Ishikawa (cell line): ENCODE data around the gene URI1.

Experiments
- CEBPB ChIP-seq: IDR thresholded peaks from 2 replicates; pipeline ENCODE4 v1.6.1; 2012
- CREB1 ChIP-seq: IDR thresholded peaks from 2 replicates; pipeline ENCODE4 v1.6.1; 2012; ENCODE audit warnings: low read depth
- EGR1 ChIP-seq: IDR thresholded peaks from 2 replicates; pipeline ENCODE4 v1.6.1; 2012
- EP300 ChIP-seq: IDR thresholded peaks from 2 replicates; pipeline ENCODE4 v1.6.1; 2012; ENCODE audit warnings: borderline replicate concordance
- FOXM1 ChIP-seq: IDR thresholded peaks from 2 replicates; pipeline ENCODE4 v1.6.1; 2012; ENCODE audit warnings: low read depth, borderline replicate concordance
- RAD21 ChIP-seq: IDR thresholded peaks from 2 replicates; pipeline ENCODE4 v1.6.1; 2012; ENCODE audit warnings: low read depth
- TAF1 ChIP-seq: IDR thresholded peaks from 2 replicates; pipeline ENCODE4 v1.6.1; 2012; ENCODE audit warnings: low read depth, mild to moderate bottlenecking
- TCF12 ChIP-seq: IDR thresholded peaks from 2 replicates; pipeline ENCODE4 v1.6.1; 2012; ENCODE audit warnings: low read depth
- TEAD4 ChIP-seq: IDR thresholded peaks from 2 replicates; pipeline ENCODE4 v1.6.1; 2012
- YY1 ChIP-seq: IDR thresholded peaks from 2 replicates; pipeline ENCODE4 v1.6.1; 2012; ENCODE audit warnings: low read depth
- ZBTB7A ChIP-seq: IDR thresholded peaks from 2 replicates; pipeline ENCODE4 v1.6.1; 2012; ENCODE audit warnings: low read depth
- TF ChIP-seq, protein P1 (sequence below): IDR thresholded peaks from 2 replicates; pipeline ENCODE4 v1.6.1; 2012; ENCODE audit warnings: low read depth, mild to moderate bottlenecking
- TF ChIP-seq, protein P2 (sequence below): IDR thresholded peaks from 2 replicates; pipeline ENCODE4 v1.6.1; 2012
- TF ChIP-seq, protein P3 (sequence below): IDR thresholded peaks from 2 replicates; pipeline ENCODE4 v1.6.1; 2012

DNA sequence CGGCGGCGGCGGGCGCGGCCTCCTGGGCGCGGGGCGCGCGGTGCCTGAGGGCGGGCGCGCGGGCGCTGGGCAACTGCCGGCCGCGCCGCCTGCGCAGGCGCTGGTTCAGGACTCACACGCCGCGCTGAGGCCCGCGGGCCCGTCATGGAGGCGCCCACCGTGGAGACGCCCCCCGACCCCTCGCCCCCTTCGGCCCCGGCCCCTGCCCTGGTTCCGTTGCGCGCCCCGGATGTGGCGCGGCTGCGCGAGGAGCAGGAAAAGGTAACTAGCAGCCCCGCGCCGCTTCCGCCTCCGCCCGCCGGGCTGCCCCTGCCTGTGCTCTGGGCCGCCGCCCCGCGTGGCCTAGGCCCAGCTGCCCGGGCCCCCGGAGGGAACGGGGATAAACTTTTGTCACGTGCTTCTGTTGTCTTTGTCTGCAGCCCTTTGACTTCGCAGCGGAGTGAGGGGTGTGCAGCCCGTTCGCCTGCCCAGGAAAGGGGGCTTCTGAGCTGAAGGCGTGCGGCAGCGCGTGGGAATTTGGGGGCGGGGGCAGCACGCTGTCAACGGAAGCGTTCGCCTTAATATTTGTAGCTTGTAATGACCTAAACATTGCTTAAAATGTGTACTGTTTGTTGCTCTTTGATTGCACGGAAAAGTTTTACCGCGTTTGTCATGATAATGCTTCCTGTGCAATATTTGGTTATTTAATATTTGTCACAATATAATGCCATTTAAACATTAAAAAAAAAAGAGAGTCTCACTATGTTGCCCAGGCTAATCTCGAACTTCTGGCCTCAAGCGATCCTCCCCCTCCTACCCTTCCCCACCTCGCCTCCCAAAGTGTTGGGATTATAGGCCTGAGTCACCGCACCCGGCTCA lies 594 bp downstream of the URI1 start:
- TF ChIP-seq, protein P1, sequence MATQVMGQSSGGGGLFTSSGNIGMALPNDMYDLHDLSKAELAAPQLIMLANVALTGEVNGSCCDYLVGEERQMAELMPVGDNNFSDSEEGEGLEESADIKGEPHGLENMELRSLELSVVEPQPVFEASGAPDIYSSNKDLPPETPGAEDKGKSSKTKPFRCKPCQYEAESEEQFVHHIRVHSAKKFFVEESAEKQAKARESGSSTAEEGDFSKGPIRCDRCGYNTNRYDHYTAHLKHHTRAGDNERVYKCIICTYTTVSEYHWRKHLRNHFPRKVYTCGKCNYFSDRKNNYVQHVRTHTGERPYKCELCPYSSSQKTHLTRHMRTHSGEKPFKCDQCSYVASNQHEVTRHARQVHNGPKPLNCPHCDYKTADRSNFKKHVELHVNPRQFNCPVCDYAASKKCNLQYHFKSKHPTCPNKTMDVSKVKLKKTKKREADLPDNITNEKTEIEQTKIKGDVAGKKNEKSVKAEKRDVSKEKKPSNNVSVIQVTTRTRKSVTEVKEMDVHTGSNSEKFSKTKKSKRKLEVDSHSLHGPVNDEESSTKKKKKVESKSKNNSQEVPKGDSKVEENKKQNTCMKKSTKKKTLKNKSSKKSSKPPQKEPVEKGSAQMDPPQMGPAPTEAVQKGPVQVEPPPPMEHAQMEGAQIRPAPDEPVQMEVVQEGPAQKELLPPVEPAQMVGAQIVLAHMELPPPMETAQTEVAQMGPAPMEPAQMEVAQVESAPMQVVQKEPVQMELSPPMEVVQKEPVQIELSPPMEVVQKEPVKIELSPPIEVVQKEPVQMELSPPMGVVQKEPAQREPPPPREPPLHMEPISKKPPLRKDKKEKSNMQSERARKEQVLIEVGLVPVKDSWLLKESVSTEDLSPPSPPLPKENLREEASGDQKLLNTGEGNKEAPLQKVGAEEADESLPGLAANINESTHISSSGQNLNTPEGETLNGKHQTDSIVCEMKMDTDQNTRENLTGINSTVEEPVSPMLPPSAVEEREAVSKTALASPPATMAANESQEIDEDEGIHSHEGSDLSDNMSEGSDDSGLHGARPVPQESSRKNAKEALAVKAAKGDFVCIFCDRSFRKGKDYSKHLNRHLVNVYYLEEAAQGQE: no peak
- TF ChIP-seq, protein P2, sequence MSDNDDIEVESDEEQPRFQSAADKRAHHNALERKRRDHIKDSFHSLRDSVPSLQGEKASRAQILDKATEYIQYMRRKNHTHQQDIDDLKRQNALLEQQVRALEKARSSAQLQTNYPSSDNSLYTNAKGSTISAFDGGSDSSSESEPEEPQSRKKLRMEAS: peak; percentile 86
- TF ChIP-seq EP300 (no peak), TCF12 (no peak), TAF1 (no peak), CREB1 (no peak), YY1 (0 out of 2 replicates have a peak, but pooled peaks have one; percentile 8), FOXM1 (no peak), TEAD4 (no peak), CEBPB (no peak), ZBTB7A (peak; percentile 75), RAD21 (no peak), EGR1 (no peak)
- TF ChIP-seq, protein P3, sequence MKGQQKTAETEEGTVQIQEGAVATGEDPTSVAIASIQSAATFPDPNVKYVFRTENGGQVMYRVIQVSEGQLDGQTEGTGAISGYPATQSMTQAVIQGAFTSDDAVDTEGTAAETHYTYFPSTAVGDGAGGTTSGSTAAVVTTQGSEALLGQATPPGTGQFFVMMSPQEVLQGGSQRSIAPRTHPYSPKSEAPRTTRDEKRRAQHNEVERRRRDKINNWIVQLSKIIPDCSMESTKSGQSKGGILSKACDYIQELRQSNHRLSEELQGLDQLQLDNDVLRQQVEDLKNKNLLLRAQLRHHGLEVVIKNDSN: peak; percentile 58
